Astrocyte (in vitro differentiated cells and primary cell): ENCODE measurements around the gene ZNF385B. TPM values are rescaled to one million over a fixed set of nuclear protein-coding genes. Genes with fewer than 3 reads are reported as not detected.
"Not testable (repeated sequence)": the region's sequence is repeated elsewhere in the genome, so short reads cannot be mapped to it uniquely, and the experiment has no call there.

Experiments used
- DNase-seq: peaks from one replicate; pipeline ENCODE4 v3.0.0-alpha.2; 2010; ENCODE audit warnings: low read depth
- FAIRE-seq: peaks from 2 replicates; lab custom pipeline; 2011; peaks lifted over from hg19 to GRCh38; lab: Jason Lieb, UNC
- H2AFZ ChIP-seq: 2 replicates; pipeline ENCODE4 v1.6.0; 2012; ENCODE audit warnings: low read depth, low read length, inconsistent platforms
- H3K27ac ChIP-seq: 2 replicates; pipeline ENCODE4 v1.5.1; 2011; ENCODE audit warnings: low read depth, low read length, inconsistent platforms
- H3K27me3 ChIP-seq: 2 replicates; pipeline ENCODE4 v1.6.0; 2011; ENCODE audit warnings: low read length, inconsistent platforms; ENCODE audit not compliant: insufficient read depth
- H3K36me3 ChIP-seq: 2 replicates; pipeline ENCODE4 v1.5.1; 2011; ENCODE audit warnings: low read length, inconsistent platforms; ENCODE audit not compliant: insufficient read depth
- H3K4me1 ChIP-seq: 2 replicates; pipeline ENCODE4 v1.5.1; 2011; ENCODE audit warnings: low read length, inconsistent platforms; ENCODE audit not compliant: insufficient read depth
- H3K4me2 ChIP-seq: 2 replicates; pipeline ENCODE4 v1.6.0; 2012; ENCODE audit warnings: low read length, inconsistent platforms
- H3K4me3 ChIP-seq: 2 replicates; pipeline ENCODE4 v1.5.1; 2011; ENCODE audit warnings: low read depth, mild to moderate bottlenecking, low read length, inconsistent platforms; ENCODE audit not compliant: insufficient read depth
- H3K79me2 ChIP-seq: 2 replicates; pipeline ENCODE4 v1.6.0; 2012; ENCODE audit warnings: mild to moderate bottlenecking, low read length, inconsistent platforms; ENCODE audit not compliant: insufficient read depth
- H3K9ac ChIP-seq: 2 replicates; pipeline ENCODE4 v1.6.0; 2012; ENCODE audit warnings: mild to moderate bottlenecking, low read length, inconsistent platforms
- H3K9me3 ChIP-seq: 2 replicates; pipeline ENCODE4 v1.5.1; 2012; ENCODE audit warnings: low read depth, mild to moderate bottlenecking, low read length, inconsistent platforms; ENCODE audit not compliant: insufficient read depth
- H4K20me1 ChIP-seq: 2 replicates; pipeline ENCODE4 v1.6.0; 2012; ENCODE audit warnings: low read length, inconsistent platforms; ENCODE audit not compliant: insufficient read depth
- H3K27ac Mint-ChIP-seq: one replicate; pipeline ENCODE4 v1.8.0; 2021; ENCODE audit warnings: mild to moderate bottlenecking, mixed read lengths; ENCODE audit not compliant: unreplicated experiment
- H3K27me3 Mint-ChIP-seq: one replicate; pipeline ENCODE4 v1.8.0; 2021; ENCODE audit warnings: low read depth, mixed read lengths; ENCODE audit not compliant: unreplicated experiment
- H3K36me3 Mint-ChIP-seq: one replicate; pipeline ENCODE4 v1.8.0; 2021; ENCODE audit warnings: low read depth, mixed read lengths; ENCODE audit not compliant: unreplicated experiment
- H3K4me1 Mint-ChIP-seq: one replicate; pipeline ENCODE4 v1.8.0; 2021; ENCODE audit warnings: low read depth, mixed read lengths; ENCODE audit not compliant: unreplicated experiment
- H3K4me3 Mint-ChIP-seq: one replicate; pipeline ENCODE4 v1.8.0; 2021; ENCODE audit warnings: mild to moderate bottlenecking, moderate library complexity, mixed read lengths; ENCODE audit not compliant: unreplicated experiment
- H3K9me3 Mint-ChIP-seq: one replicate; pipeline ENCODE4 v1.8.0; 2021; ENCODE audit warnings: mild to moderate bottlenecking, mixed read lengths; ENCODE audit not compliant: unreplicated experiment
- CTCF ChIP-seq: IDR thresholded peaks from 2 replicates; pipeline ENCODE4 v1.5.1; 2011; ENCODE audit warnings: low read depth, mild to moderate bottlenecking, inconsistent platforms, low read length, moderate library complexity; ENCODE audit not compliant: insufficient read depth
- EZH2 ChIP-seq: IDR thresholded peaks from 2 replicates; pipeline ENCODE4 v1.6.1; 2012; ENCODE audit warnings: mild to moderate bottlenecking, low read length, inconsistent platforms; ENCODE audit not compliant: insufficient read depth
- total RNA-seq: library from RNA; stranded (reverse); gene quantifications from 2 replicates; pipeline ENCODE4 v1.2.1, GENCODE V29; 2021

The ZNF385B gene
- total RNA-seq, 1 donor from 2014 or later: 0.27 TPM

GRCh38 chr2:179461420-179461819 lies 400.0 kb downstream of the ZNF385B start:
- Histone ChIP-seq H3K27ac (peak overlapping the region; percentile 94), H3K4me2 (no peak overlapping the region), H3K79me2 (no peaks in the 10 kb centered on the region), H3K4me1 (peaks cover 6% of the 10 kb centered on the region), H2AFZ (no peak overlapping the region), H3K4me3 (no peak overlapping the region), H3K9me3 (peaks cover 17% of the 10 kb centered on the region), H4K20me1 (no peaks in the 10 kb centered on the region), H3K36me3 (no peaks in the 10 kb centered on the region), H3K9ac (peak overlapping the region; percentile 3), H3K27me3 (no peaks in the 10 kb centered on the region)
- Mint-ChIP-seq H3K27ac (peak overlapping the region; percentile 99), H3K4me1 (peaks cover 22% of the 10 kb centered on the region), H3K27me3 (no peaks in the 10 kb centered on the region), H3K9me3 (peaks cover 25% of the 10 kb centered on the region), H3K36me3 (no peaks in the 10 kb centered on the region), H3K4me3 (no peak overlapping the region)
- no peak for FAIRE-seq
- DNase-seq: peak; percentile 20
- TF ChIP-seq EZH2: no peak
- TF ChIP-seq CTCF: no peak

- H3K4me2 ChIP-seq: peak overlapping the region; percentile 25
- H2AFZ ChIP-seq: peak overlapping the region; percentile 72
- no peaks in the 10 kb centered on the region for H3K79me2 ChIP-seq
- no peaks in the 10 kb centered on the region for H4K20me1 ChIP-seq
- Mint-ChIP-seq H3K27me3 (no peaks in the 10 kb centered on the region), H3K4me1 (peaks cover 25% of the 10 kb centered on the region), H3K36me3 (no peaks in the 10 kb centered on the region), H3K9me3 (peaks cover 28% of the 10 kb centered on the region), H3K4me3 (no peak overlapping the region), H3K27ac (peak overlapping the region; percentile 99)
- DNase-seq (peak; percentile 95), FAIRE-seq (peak; percentile 93)
- peaks cover 17% of the 10 kb centered on the region for H3K9me3 ChIP-seq
- no peak overlapping the region for H3K4me3 ChIP-seq
- TF ChIP-seq CTCF (no peak), EZH2 (no peak)
- peak overlapping the region; percentile 68 for H3K9ac ChIP-seq
- no peaks in the 10 kb centered on the region for H3K36me3 ChIP-seq
- peaks cover 8% of the 10 kb centered on the region for H3K4me1 ChIP-seq
- H3K27me3 ChIP-seq: no peaks in the 10 kb centered on the region
- H3K27ac ChIP-seq: peak overlapping the region; percentile 94
These were observed 401.1 kb downstream of the ZNF385B start for GRCh38 chr2:179460181-179460929.

GRCh38 chr2:179458113-179458512 lies 403.3 kb downstream of the ZNF385B start:
- peaks cover 16% of the 10 kb centered on the region for H3K9me3 Mint-ChIP-seq
- not testable (repeated sequence) for H3K4me2 ChIP-seq, H3K36me3 Mint-ChIP-seq, H3K36me3 ChIP-seq, H3K27ac ChIP-seq, FAIRE-seq, H3K9ac ChIP-seq, H3K27ac Mint-ChIP-seq, H2AFZ ChIP-seq, H4K20me1 ChIP-seq, H3K27me3 ChIP-seq, H3K4me3 Mint-ChIP-seq, H3K79me2 ChIP-seq, H3K27me3 Mint-ChIP-seq, DNase-seq, H3K4me3 ChIP-seq
- Histone ChIP-seq H3K9me3 (peaks cover 17% of the 10 kb centered on the region), H3K4me1 (peaks cover 12% of the 10 kb centered on the region)
- H3K4me1 Mint-ChIP-seq: peaks cover 37% of the 10 kb centered on the region
